GM23248 (cell line): ENCODE data around the gene MIOS.

ENCODE experiments used
- EZH2 ChIP-seq: fragments of 200-600 bp; sonication (generic); IDR thresholded peaks from 2 replicates; pipeline ENCODE4 v1.6.1; 2018; ENCODE audit warnings: antibody characterized with exemption, mild to moderate bottlenecking; ENCODE audit not compliant: insufficient read depth, poor library complexity, severe bottlenecking
- EZH2phosphoT487 ChIP-seq: fragments of 200-600 bp; sonication (generic); IDR thresholded peaks from 2 replicates; pipeline ENCODE4 v1.6.1; 2018; ENCODE audit warnings: antibody characterized with exemption, moderate library complexity, mild to moderate bottlenecking, low read depth; ENCODE audit not compliant: insufficient read depth

DNA sequence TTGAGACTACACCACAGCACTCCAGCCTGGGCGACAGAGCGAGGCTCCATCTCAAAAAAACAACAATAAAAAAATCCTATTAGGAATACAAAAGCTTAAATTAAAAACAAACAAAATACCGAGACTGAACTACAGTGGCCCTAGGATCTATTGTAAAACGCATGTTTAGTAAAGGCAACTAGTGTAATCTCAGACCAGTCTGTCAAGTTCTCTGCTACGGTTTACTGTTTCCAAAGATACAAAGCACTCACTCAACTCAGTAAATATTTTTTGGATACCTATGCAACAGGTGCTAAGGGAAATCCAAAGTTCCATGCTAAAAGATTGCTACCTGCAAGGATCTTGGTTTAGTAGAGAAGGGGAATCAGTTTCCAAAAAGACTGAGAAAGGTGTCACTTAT lies 3.4 kb upstream of the MIOS start:
- TF ChIP-seq EZH2phosphoT487 (no peak), EZH2 (no peak)
